HG02588 (cell line): ENCODE results near the gene ITM2C.

Source experiments
- ATAC-seq: cut with Tn5 transposase; IDR thresholded peaks from one replicate; pipeline ENCODE4 v1.9.1; 2021; ENCODE audit warnings: mild to moderate bottlenecking, moderate library complexity; ENCODE audit not compliant: unreplicated experiment

The ITM2C gene

GRCh38 chr2:230872968-230873660 is 8.4 kb downstream of the ITM2C start:
- ATAC-seq = peak; percentile 60

- ATAC-seq = peak; percentile 72
These were observed 9.1 kb downstream of the ITM2C start for GRCh38 chr2:230873661-230874401.

- ATAC-seq = no peak
These were observed 9.7 kb downstream of the ITM2C start for GRCh38 chr2:230874456-230874855.

GRCh38 chr2:230874876-230875275 is 10.1 kb downstream of the ITM2C start:
- no peak for ATAC-seq

GRCh38 chr2:230875347-230876315 is 10.9 kb downstream of the ITM2C start:
- no peak for ATAC-seq

- no peak for ATAC-seq
These were observed 12.5 kb downstream of the ITM2C start for GRCh38 chr2:230877116-230877758.

GRCh38 chr2:230877759-230878598 is 13.2 kb downstream of the ITM2C start:
- no peak for ATAC-seq

- ATAC-seq = no peak
These were observed 14.0 kb downstream of the ITM2C start for GRCh38 chr2:230878599-230879188.

GRCh38 chr2:230879271-230879882 is 14.6 kb downstream of the ITM2C start:
- no peak for ATAC-seq

GRCh38 chr2:230879891-230880290 is 15.1 kb downstream of the ITM2C start:
- ATAC-seq = no peak

- no peak for ATAC-seq
These were observed 17.1 kb downstream of the ITM2C start for GRCh38 chr2:230881840-230882239.

GRCh38 chr2:230885463-230886130 is 20.9 kb downstream of the ITM2C start:
- no peak for ATAC-seq

- no peak for ATAC-seq
These were observed 21.5 kb downstream of the ITM2C start for GRCh38 chr2:230886206-230886605.

GRCh38 chr2:230886671-230887071 is 21.9 kb downstream of the ITM2C start:
- no peak for ATAC-seq

- ATAC-seq = no peak
These were observed 22.6 kb downstream of the ITM2C start for GRCh38 chr2:230887342-230887741.

GRCh38 chr2:230888824-230889400 is 24.2 kb downstream of the ITM2C start:
- no peak for ATAC-seq

GRCh38 chr2:230889911-230890601 is 25.3 kb downstream of the ITM2C start:
- no peak for ATAC-seq

- no peak for ATAC-seq
These were observed 25.9 kb downstream of the ITM2C start for GRCh38 chr2:230890646-230891045.
